KMS-11 (cell line): ENCODE data around the gene MIDN.

Experiments used
- H2AFZ ChIP-seq: fragments of 200-600 bp; sonication (generic); 2 replicates; pipeline ENCODE4 v1.6.1; 2016; ENCODE audit warnings: antibody characterized with exemption, mixed run types, low read depth
- H3K27ac ChIP-seq: fragments of 200-600 bp; sonication (generic); 2 replicates; pipeline ENCODE4 v1.6.1; 2016; ENCODE audit warnings: mild to moderate bottlenecking, mixed run types
- H3K27me3 ChIP-seq: fragments of 200-600 bp; sonication (generic); 2 replicates; pipeline ENCODE4 v1.6.1; 2017; ENCODE audit warnings: mild to moderate bottlenecking, low read depth, mixed run types, moderate library complexity; ENCODE audit not compliant: insufficient read depth
- H3K36me3 ChIP-seq: fragments of 200-600 bp; sonication (generic); 2 replicates; pipeline ENCODE4 v1.6.1; 2017; ENCODE audit warnings: mild to moderate bottlenecking, mixed run types; ENCODE audit not compliant: insufficient read depth
- H3K4me1 ChIP-seq: fragments of 200-600 bp; sonication (generic); 2 replicates; pipeline ENCODE4 v1.6.1; 2016; ENCODE audit warnings: mild to moderate bottlenecking, low read depth, mixed run types; ENCODE audit not compliant: poor library complexity, severe bottlenecking
- H3K4me2 ChIP-seq: fragments of 200-600 bp; sonication (generic); 2 replicates; pipeline ENCODE4 v1.7.0; 2016; ENCODE audit warnings: mild to moderate bottlenecking, mixed run types
- H3K4me3 ChIP-seq: fragments of 200-600 bp; sonication (generic); IDR thresholded peaks from 2 replicates; pipeline ENCODE4 v1.6.1; 2017; ENCODE audit warnings: low read depth, low read length, mixed read lengths; ENCODE audit not compliant: insufficient read depth
- H3K79me2 ChIP-seq: fragments of 200-600 bp; sonication (generic); 2 replicates; pipeline ENCODE4 v1.6.1; 2016; ENCODE audit warnings: low read depth, mixed run types; ENCODE audit not compliant: insufficient read depth
- H3K9ac ChIP-seq: fragments of 200-600 bp; sonication (generic); 2 replicates; pipeline ENCODE4 v1.6.1; 2016; ENCODE audit warnings: mild to moderate bottlenecking, mixed run types
- H4K20me1 ChIP-seq: fragments of 200-600 bp; sonication (generic); 2 replicates; pipeline ENCODE4 v1.6.1; 2016; ENCODE audit warnings: mild to moderate bottlenecking, mixed run types; ENCODE audit not compliant: insufficient read depth
- TF ChIP-seq, protein P1 (sequence below): fragments of 200-600 bp; sonication (generic); conservative IDR thresholded peaks from 2 replicates; pipeline ENCODE4 v1.6.1; 2017; ENCODE audit warnings: low read depth, mild to moderate bottlenecking, antibody characterized with exemption, low read length, moderate library complexity, mixed read lengths

Gene MIDN

DNA sequence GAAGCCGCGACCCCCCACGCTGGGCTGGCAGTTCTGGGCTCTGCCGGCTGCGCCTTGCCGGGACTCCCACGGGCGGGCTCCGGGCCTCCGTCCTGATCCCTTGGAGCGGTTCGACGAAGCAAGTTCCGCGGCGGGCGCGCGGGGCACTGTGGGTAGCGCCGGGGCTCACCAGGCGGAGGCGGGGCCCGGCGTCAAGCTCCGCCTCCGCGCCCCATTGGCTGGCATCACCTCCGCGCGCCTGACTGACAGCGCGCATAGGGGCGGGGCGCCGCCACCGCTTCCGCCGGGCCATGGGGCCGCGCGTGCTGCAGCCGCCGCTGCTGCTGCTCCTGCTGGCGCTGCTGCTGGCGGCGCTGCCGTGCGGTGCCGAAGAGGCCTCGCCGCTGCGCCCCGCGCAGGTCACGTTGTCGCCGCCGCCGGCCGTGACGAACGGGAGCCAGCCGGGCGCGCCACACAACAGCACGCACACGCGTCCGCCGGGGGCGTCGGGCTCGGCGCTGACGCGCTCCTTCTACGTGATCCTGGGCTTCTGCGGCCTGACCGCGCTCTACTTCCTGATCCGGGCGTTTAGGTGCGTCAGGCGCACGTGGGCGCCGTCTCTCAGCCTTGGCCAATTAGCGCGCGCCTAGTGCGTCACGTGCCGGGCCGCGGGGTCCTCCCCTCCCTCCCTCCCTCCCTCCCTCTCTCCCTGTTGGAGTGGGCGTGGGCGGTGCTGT lies 27.0 kb downstream of the MIDN start, which contains the start of gene FAM174C:
TSS of gene FAM174C (plus strand) at position 271 of the 716 bp plus-strand sequence. CDS start at position 291, 20 bp downstream.
- Histone ChIP-seq H3K27ac (peak within 1 kb of the TSS; percentile 94), H3K27me3 (no peaks in the 10 kb centered on the region), H4K20me1 (no peaks in the 10 kb centered on the region), H2AFZ (no peak within 1 kb of the TSS), H3K79me2 (peaks cover 40% of the 10 kb centered on the region), H3K4me2 (peak within 1 kb of the TSS; percentile 100), H3K36me3 (peaks cover 25% of the 10 kb centered on the region; the same call in 1 of the 2 replicates), H3K4me1 (peaks cover 20% of the 10 kb centered on the region), H3K4me3 (no peak within 1 kb of the TSS), H3K9ac (peak within 1 kb of the TSS; percentile 86)
- TF ChIP-seq, protein P1, sequence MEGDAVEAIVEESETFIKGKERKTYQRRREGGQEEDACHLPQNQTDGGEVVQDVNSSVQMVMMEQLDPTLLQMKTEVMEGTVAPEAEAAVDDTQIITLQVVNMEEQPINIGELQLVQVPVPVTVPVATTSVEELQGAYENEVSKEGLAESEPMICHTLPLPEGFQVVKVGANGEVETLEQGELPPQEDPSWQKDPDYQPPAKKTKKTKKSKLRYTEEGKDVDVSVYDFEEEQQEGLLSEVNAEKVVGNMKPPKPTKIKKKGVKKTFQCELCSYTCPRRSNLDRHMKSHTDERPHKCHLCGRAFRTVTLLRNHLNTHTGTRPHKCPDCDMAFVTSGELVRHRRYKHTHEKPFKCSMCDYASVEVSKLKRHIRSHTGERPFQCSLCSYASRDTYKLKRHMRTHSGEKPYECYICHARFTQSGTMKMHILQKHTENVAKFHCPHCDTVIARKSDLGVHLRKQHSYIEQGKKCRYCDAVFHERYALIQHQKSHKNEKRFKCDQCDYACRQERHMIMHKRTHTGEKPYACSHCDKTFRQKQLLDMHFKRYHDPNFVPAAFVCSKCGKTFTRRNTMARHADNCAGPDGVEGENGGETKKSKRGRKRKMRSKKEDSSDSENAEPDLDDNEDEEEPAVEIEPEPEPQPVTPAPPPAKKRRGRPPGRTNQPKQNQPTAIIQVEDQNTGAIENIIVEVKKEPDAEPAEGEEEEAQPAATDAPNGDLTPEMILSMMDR: no peak

DNA sequence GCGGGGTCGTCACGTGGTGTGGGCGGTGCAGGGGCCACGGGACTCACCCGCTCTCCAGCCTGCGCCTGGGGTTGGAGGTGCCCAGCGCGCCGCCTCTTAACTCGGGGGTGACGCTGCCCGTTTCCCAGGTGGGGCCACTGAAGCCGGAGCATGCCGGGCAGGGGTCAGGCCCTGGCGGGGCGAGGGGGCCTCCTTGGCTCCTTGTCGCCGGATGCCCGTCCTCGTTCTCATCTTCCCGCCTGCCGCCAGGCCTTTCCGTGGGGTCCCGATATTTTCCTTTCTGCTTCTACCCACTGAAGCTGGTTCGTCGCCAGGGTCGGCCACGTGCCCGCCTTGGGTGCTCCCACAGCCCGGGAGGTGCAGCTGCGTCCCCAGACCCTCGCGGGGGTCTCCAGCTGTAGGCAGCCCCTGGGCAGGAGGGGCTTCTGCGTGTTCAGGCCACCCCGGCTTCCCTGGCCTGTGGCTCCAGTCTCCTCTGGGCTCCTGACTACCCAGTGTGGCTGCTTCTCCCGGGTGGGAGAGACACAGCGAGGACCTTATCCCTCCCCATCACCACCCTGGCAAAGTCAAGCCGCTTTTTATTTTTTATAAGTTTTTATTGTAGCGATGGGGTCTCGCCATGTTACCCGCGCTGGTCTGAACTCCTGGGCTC lies 27.7 kb downstream of the MIDN start:
- peak overlapping the region; percentile 100 for H3K4me2 ChIP-seq
- H2AFZ ChIP-seq: no peak overlapping the region
- no peaks in the 10 kb centered on the region for H4K20me1 ChIP-seq
- H3K79me2 ChIP-seq: peaks cover 33% of the 10 kb centered on the region; the same call in 1 of the 2 replicates
- TF ChIP-seq, protein P1: no peak
- H3K9ac ChIP-seq: peak overlapping the region; percentile 86
- H3K4me1 ChIP-seq: peaks cover 13% of the 10 kb centered on the region
- no peak overlapping the region for H3K4me3 ChIP-seq
- peak overlapping the region; percentile 94 for H3K27ac ChIP-seq
- no peaks in the 10 kb centered on the region for H3K27me3 ChIP-seq
- peaks cover 25% of the 10 kb centered on the region; the same call in 1 of the 2 replicates for H3K36me3 ChIP-seq

DNA sequence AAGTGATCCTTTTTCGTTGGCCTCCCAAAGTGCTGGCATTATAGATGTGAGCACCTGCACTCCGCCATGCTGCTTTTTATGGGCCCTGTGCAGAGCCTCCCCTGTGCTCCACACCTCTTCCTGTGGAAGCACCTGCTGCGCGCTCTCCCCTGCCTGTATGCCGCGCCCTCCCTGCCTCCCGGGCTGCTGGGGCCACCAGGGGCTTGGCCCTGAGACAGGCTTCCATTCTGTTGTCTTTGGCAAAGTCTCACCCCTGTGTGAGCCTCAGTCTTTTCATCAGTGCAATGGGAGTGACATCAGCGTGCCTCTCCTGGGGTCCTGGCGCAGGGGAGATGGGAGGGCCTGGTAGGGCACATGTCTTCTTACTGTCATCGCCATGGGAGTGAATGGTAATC lies 28.2 kb downstream of the MIDN start:
- no peaks in the 10 kb centered on the region for H3K27me3 ChIP-seq
- H3K4me1 ChIP-seq: peaks cover 12% of the 10 kb centered on the region
- peaks cover 28% of the 10 kb centered on the region; the same call in 1 of the 2 replicates for H3K79me2 ChIP-seq
- no peak overlapping the region for H3K4me3 ChIP-seq
- H3K36me3 ChIP-seq: peaks cover 25% of the 10 kb centered on the region; the same call in 1 of the 2 replicates
- H2AFZ ChIP-seq: no peak overlapping the region
- TF ChIP-seq, protein P1: no peak
- peak overlapping the region; percentile 100 for H3K4me2 ChIP-seq
- peak overlapping the region; percentile 94 for H3K27ac ChIP-seq
- H4K20me1 ChIP-seq: no peaks in the 10 kb centered on the region
- H3K9ac ChIP-seq: peak overlapping the region; percentile 86

DNA sequence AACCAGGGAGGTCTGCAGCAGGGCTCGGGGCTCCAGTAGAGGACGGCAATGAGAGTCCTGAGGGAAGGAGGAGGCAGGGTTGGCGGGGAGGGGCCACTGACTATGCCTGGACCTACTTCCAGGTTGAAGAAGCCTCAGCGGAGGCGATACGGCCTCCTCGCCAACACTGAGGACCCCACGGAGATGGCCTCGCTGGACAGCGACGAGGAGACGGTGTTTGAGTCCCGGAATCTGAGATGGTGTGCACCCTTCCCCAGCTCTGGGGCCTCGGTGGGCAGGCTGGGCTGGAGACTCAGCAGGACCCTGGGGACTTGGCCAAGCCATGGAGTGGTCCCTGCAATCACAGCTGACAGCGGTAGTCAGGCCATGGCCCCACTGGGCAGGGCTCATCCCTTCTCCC lies 28.7 kb downstream of the MIDN start:
- Histone ChIP-seq H3K27ac (peak overlapping the region; percentile 94; the same call in 1 of the 2 replicates), H4K20me1 (no peaks in the 10 kb centered on the region), H3K36me3 (peaks cover 25% of the 10 kb centered on the region; the same call in 1 of the 2 replicates), H2AFZ (no peak overlapping the region), H3K4me2 (peak overlapping the region; percentile 100), H3K9ac (peak overlapping the region; percentile 86; the same call in 1 of the 2 replicates), H3K4me1 (peaks cover 12% of the 10 kb centered on the region), H3K27me3 (no peaks in the 10 kb centered on the region), H3K79me2 (peaks cover 23% of the 10 kb centered on the region; the same call in 1 of the 2 replicates), H3K4me3 (no peak overlapping the region)
- TF ChIP-seq, protein P1: no peak
